ENCODE data around the gene TCF12. TPM values are rescaled to one million over a fixed set of nuclear protein-coding genes. Genes with fewer than 3 reads are reported as not detected.
A peak's percentile ranks its signal among the peaks of the same experiment; 100 is the strongest.

Gene TCF12
- polyA plus RNA-seq, 1 donor, result 69.4 TPM

DNA sequence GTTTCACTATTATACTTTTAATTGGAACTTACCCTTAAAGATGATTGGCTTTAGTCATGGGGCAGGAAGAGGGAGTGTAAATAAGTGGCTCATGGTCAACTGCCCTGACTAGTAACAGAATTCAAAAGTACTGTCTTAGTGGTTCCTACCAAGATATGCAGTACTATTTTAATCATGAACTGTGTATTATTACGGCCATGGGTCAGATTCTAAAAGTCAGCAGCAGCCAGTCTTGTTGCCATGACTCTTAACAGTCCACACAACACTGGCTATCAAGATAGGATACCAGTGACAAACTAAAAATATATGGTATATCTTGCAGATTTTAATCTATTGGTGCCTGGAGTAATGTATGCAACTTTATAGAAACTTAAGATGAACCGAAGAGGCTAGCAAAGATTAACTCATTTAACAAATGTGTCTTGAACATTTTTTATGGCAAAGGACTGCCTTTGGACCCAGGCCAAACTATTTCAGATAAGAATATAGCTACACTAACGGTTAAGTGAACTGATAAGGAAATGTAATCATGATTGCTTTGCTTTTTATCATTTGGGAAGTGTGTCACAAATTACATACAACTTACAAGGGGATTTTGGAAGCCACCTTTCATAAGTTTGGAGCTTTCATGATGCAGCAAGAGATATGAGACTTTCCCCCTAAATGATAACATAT is 163.7 kb downstream of the TCF12 start:
- Histone ChIP-seq H3K36me3 (ENCODE audit: control insufficient read depth, insufficient read depth, low read length) (no peaks in the 10 kb centered on the region), H3K9me3 (ENCODE audit: control insufficient read depth, low read depth, low read length) (no peaks in the 10 kb centered on the region), H3K4me3 (ENCODE audit: low read length) (no peak overlapping the region), H3K27me3 (ENCODE audit: control insufficient read depth, insufficient read depth, low read length) (no peaks in the 10 kb centered on the region), H3K4me1 (ENCODE audit: control insufficient read depth, insufficient read depth, low read length) (peaks cover 4% of the 10 kb centered on the region), H3K27ac (ENCODE audit: low read length) (peak overlapping the region; percentile 41)
- 17% methylated on average over 2 of the region's 3 CpGs for WGBS (ENCODE audit: insufficient coverage, low lambda C conversion rate)
- peak; percentile 21 to 57 for DNase-seq

DNA sequence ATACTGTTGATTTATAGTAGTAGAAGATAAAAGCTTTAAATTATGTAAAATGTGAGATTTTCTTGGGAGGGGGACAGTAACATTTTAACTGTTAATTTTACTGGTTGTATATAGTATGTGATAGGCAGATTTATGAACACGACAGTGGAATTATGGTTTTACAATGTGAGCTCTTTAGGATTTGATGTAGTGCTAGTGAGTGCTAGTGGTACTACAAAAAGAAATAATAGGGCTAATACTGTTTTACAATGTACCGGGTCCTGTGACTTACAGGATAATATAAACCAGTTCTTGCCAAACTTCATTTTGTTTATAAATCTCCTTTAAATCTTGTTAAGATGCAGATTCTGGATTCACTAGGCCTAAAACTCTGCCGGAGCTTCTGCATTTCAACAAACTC is 165.7 kb downstream of the TCF12 start:
- Histone ChIP-seq H3K27me3 (ENCODE audit: control insufficient read depth, insufficient read depth, low read length) (no peaks in the 10 kb centered on the region), H3K9me3 (ENCODE audit: control insufficient read depth, low read depth, low read length) (no peaks in the 10 kb centered on the region), H3K27ac (ENCODE audit: low read length) (no peak overlapping the region), H3K4me3 (ENCODE audit: low read length) (no peak overlapping the region), H3K36me3 (ENCODE audit: control insufficient read depth, insufficient read depth, low read length) (no peaks in the 10 kb centered on the region), H3K4me1 (ENCODE audit: control insufficient read depth, insufficient read depth, low read length) (peaks cover 4% of the 10 kb centered on the region)
- DNase-seq, result no peak
- 58% methylated on average over 2 of the region's 3 CpGs for WGBS (ENCODE audit: insufficient coverage, low lambda C conversion rate)

DNA sequence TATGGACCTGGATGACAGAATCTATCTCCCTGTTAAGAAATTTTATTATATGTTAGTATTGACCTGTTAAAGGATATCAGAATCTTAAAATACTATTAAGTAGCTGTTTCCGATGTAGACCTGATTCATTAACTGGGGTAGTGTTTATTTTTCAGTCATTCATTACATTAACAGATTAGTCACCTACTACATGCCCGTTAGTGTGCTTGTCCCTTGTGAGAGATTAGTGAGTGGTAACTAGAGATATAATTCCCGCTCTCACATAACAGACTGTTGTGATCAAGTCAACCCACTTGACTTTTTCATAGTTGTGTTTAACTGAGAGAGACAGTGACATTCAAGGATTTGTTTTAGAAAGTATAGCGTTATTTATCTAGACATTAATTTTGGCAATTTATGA is 166.8 kb downstream of the TCF12 start:
- no peaks in the 10 kb centered on the region for H3K36me3 ChIP-seq (ENCODE audit: control insufficient read depth, insufficient read depth, low read length)
- no peaks in the 10 kb centered on the region for H3K9me3 ChIP-seq (ENCODE audit: control insufficient read depth, low read depth, low read length)
- peaks cover 4% of the 10 kb centered on the region for H3K4me1 ChIP-seq (ENCODE audit: control insufficient read depth, insufficient read depth, low read length)
- no peaks in the 10 kb centered on the region for H3K27me3 ChIP-seq (ENCODE audit: control insufficient read depth, insufficient read depth, low read length)
- no peak for DNase-seq
- no peak overlapping the region for H3K4me3 ChIP-seq (ENCODE audit: low read length)
- H3K27ac ChIP-seq (ENCODE audit: low read length), result no peak overlapping the region
- 50% methylated on average over 2 of the region's 4 CpGs for WGBS (ENCODE audit: insufficient coverage, low lambda C conversion rate)

DNA sequence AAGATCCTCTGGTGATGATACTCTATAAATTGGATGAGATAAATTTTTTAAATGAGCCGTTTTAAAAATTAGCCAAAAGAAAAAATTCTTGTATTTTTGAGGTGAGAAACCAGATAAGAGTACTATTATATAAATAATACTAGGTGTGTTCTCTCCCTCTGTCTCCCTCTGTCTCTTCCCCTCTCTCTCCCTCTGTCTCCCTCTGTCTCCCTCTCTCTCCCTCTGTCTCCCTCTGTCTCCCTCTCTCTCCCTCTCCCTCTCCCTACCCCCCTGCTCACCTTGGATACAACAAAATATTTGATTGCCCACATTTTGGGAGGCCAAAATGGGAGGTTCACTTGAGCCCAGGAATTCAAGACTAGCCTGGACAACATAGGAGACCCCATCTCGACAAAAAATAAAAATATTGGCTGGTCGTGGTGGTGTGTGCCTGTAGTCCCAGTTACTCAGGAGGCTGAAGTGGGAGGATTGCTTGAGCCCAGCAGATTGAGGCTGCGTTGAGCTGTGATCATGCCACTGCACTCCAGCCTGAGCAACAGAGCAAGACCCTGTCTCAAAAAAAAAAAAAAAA is 168.5 kb downstream of the TCF12 start:
- H3K9me3 ChIP-seq (ENCODE audit: control insufficient read depth, low read depth, low read length), result no peaks in the 10 kb centered on the region
- H3K4me1 ChIP-seq (ENCODE audit: control insufficient read depth, insufficient read depth, low read length), result no peaks in the 10 kb centered on the region
- 100% methylated on average over 1 of the region's 4 CpGs for WGBS (ENCODE audit: insufficient coverage, low lambda C conversion rate)

DNA sequence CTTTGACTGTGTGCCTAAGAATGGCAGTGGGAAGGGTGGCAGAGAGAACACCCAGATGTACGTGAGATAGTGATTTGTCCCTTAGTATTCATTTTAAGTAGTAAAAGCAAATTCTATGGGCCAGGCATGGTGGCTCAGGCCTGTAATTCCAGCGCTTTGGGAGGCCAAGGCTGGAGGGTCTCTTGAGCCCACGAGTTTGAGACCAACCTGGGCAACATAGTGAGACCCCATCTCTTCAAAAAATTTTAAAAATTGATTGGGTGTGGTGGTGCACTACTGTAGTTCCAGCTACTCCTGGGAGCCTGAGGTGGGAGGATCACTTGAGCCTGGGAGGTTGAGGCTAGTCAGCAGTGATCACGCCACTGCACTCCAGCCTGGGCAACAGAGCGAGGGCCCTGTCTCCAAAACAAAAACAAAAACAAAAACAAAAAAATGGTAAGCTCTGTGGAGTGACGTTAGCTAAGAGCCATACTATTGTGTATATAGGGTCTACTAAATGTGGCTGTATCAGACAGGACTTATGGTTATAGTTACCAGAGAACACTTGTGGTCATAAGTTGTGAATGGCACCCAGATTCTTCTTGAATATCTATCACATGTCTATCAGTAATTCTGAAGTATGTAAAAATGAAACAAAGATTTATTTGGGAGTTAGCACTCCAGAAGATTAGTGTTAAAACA is 171.5 kb downstream of the TCF12 start:
- Histone ChIP-seq H3K4me1 (ENCODE audit: control insufficient read depth, insufficient read depth, low read length) (no peaks in the 10 kb centered on the region), H3K27me3 (ENCODE audit: control insufficient read depth, insufficient read depth, low read length) (no peaks in the 10 kb centered on the region), H3K4me3 (ENCODE audit: low read length) (no peak overlapping the region), H3K36me3 (ENCODE audit: control insufficient read depth, insufficient read depth, low read length) (peaks cover 9% of the 10 kb centered on the region), H3K27ac (ENCODE audit: low read length) (no peak overlapping the region), H3K9me3 (ENCODE audit: control insufficient read depth, low read depth, low read length) (no peaks in the 10 kb centered on the region)
- DNase-seq, result no peak
- 100% methylated on average over 1 of the region's 6 CpGs for WGBS (ENCODE audit: insufficient coverage, low lambda C conversion rate)

More for the DNA sequence above, 168.5 kb downstream of the TCF12 start:
- H3K27ac ChIP-seq (ENCODE audit: low read length), result no peak overlapping the region
- H3K27me3 ChIP-seq (ENCODE audit: control insufficient read depth, insufficient read depth, low read length), result no peaks in the 10 kb centered on the region
- H3K36me3 ChIP-seq (ENCODE audit: control insufficient read depth, insufficient read depth, low read length), result no peaks in the 10 kb centered on the region
- no peak for DNase-seq
- no peak overlapping the region for H3K4me3 ChIP-seq (ENCODE audit: low read length)

DNA sequence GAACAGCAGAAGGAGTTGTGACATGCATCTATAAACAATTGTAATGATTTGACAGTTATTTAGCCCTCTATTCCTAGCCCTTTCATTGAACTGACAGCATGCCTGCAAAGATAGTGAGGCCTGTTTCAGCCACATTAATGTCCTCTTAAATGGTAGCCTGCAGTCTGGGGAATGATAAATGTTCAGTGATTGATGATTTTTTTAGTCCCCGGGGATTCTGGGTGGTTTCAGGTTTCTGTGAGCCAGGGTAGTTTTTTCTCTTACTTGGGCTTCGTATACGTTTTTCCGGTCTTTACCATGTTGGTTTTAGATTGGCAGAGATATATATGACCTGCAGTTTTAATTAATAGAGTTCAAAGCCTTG is 172.0 kb downstream of the TCF12 start:
- Histone ChIP-seq H3K9me3 (ENCODE audit: control insufficient read depth, low read depth, low read length) (no peaks in the 10 kb centered on the region), H3K36me3 (ENCODE audit: control insufficient read depth, insufficient read depth, low read length) (peaks cover 9% of the 10 kb centered on the region), H3K27ac (ENCODE audit: low read length) (no peak overlapping the region), H3K27me3 (ENCODE audit: control insufficient read depth, insufficient read depth, low read length) (no peaks in the 10 kb centered on the region), H3K4me3 (ENCODE audit: low read length) (no peak overlapping the region), H3K4me1 (ENCODE audit: control insufficient read depth, insufficient read depth, low read length) (no peaks in the 10 kb centered on the region)
- no peak for DNase-seq
- WGBS (ENCODE audit: insufficient coverage, low lambda C conversion rate), result 78% methylated on average over 4 of the region's 4 CpGs

DNA sequence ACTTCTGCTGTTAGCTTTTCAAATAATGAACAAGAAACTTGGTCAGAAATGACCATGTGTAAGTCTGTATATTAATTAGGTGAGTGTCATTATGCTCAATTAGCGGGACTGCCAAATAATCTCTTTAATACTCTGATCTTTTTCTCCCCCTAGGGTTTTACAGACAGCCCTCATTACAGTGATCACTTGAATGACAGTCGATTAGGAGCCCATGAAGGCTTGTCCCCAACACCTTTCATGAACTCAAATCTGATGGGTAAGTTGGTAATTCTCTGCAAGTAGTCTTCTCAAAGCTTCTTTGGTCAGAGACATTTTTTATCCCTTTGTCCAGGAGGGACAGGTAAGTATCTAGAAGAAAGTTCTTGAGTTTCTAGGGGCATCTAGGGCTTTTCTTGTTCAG is 173.2 kb downstream of the TCF12 start:
- DNase-seq, result no peak
- H3K27ac ChIP-seq (ENCODE audit: low read length), result no peak overlapping the region
- no CpG with 5 or more reads among the region's 2 CpGs for WGBS (ENCODE audit: insufficient coverage, low lambda C conversion rate)
- peaks cover 9% of the 10 kb centered on the region for H3K36me3 ChIP-seq (ENCODE audit: control insufficient read depth, insufficient read depth, low read length)
- no peaks in the 10 kb centered on the region for H3K4me1 ChIP-seq (ENCODE audit: control insufficient read depth, insufficient read depth, low read length)
- no peaks in the 10 kb centered on the region for H3K9me3 ChIP-seq (ENCODE audit: control insufficient read depth, low read depth, low read length)
- H3K27me3 ChIP-seq (ENCODE audit: control insufficient read depth, insufficient read depth, low read length), result no peaks in the 10 kb centered on the region
- no peak overlapping the region for H3K4me3 ChIP-seq (ENCODE audit: low read length)

DNA sequence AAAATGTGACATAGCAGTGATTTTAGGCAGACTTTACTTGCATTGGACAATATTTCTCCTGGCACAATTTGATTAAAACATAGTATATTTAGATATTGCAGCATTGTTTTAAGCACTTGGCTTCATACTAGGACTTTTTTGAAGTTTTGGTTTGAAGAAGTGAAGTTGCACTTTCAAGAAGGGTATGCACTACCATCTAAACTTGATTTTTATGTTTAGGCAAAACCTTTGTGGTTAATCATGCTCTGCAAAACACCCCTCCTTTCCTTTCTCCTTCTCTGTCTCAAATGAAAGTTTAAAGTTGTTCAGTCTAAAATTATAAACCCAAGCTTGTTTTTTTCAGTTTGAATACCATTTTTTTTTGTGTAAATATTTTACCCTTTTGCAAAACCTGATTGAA is 173.8 kb downstream of the TCF12 start:
- no peak for DNase-seq
- Histone ChIP-seq H3K27me3 (ENCODE audit: control insufficient read depth, insufficient read depth, low read length) (no peaks in the 10 kb centered on the region), H3K4me1 (ENCODE audit: control insufficient read depth, insufficient read depth, low read length) (no peaks in the 10 kb centered on the region), H3K4me3 (ENCODE audit: low read length) (no peak overlapping the region), H3K27ac (ENCODE audit: low read length) (no peak overlapping the region), H3K9me3 (ENCODE audit: control insufficient read depth, low read depth, low read length) (no peaks in the 10 kb centered on the region), H3K36me3 (ENCODE audit: control insufficient read depth, insufficient read depth, low read length) (peaks cover 9% of the 10 kb centered on the region)

DNA sequence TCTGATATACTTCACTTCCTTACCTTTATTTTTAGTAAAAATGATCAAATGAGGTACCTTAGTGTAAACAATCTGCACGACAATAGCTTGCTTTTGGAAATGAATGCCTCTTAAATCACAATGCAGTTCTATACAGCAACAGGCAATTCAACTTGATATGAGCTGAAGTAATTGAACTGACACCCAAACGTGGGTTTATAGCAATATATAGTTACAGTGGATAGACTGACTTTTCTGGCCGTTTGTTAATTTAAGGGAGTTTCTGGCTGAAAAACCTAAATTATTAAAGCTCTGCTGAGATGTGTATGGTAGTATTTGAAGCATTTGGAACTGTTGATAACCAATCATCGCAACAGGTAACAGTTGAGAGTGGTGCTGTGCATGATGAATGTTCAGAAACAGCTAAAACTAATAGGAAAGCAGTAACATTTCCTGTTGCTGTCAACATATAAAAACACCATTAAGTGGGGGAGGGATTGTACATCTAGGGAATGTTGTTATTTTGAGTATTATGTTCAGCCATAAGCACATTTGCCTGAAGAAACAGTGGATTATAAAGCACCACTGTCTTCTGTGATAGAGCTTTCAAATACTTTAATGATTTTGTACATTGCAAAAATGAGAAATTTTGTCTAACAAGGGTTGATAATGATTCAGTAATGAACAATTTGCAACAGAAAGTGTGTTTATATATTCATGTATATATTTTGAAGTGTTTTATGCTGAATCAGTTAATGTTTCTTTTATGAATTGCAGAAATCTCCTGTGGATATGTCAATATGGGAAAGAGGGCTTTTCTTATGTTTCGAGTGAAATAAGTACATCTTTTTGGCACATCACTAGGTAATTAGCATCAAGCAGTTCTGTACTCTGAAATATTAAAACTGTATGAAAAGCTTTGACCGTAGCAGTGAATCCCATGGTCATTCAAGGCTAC is 176.1 kb downstream of the TCF12 start:
- no peaks in the 10 kb centered on the region for H3K27me3 ChIP-seq (ENCODE audit: control insufficient read depth, insufficient read depth, low read length)
- no peaks in the 10 kb centered on the region for H3K4me1 ChIP-seq (ENCODE audit: control insufficient read depth, insufficient read depth, low read length)
- H3K9me3 ChIP-seq (ENCODE audit: control insufficient read depth, low read depth, low read length), result no peaks in the 10 kb centered on the region
- H3K4me3 ChIP-seq (ENCODE audit: low read length), result no peak overlapping the region
- 100% methylated on average over 1 of the region's 6 CpGs for WGBS (ENCODE audit: insufficient coverage, low lambda C conversion rate)
- no peak overlapping the region for H3K27ac ChIP-seq (ENCODE audit: low read length)
- DNase-seq, result no peak
- peaks cover 9% of the 10 kb centered on the region for H3K36me3 ChIP-seq (ENCODE audit: control insufficient read depth, insufficient read depth, low read length)

DNA sequence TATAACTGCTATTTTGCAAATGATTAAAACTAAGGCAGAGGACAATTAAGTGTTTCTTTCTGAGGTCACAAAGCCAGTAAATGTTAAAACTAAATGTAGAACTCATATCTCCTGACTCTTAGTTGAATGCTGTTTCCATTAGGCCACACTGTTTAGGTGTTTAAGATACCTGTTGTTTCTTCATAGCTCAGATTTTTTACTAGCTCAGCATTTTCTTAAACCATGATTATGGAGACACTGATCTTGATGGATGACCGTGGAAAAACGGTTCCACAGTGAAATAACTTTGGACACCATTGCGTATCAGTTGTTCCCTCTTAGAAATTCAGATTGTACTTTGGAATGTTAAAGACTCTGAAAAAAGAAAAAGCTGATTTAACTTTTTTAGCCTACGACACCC is 177.5 kb downstream of the TCF12 start:
- Histone ChIP-seq H3K4me3 (ENCODE audit: low read length) (no peak overlapping the region), H3K36me3 (ENCODE audit: control insufficient read depth, insufficient read depth, low read length) (peaks cover 9% of the 10 kb centered on the region), H3K27ac (ENCODE audit: low read length) (no peak overlapping the region), H3K4me1 (ENCODE audit: control insufficient read depth, insufficient read depth, low read length) (no peaks in the 10 kb centered on the region), H3K9me3 (ENCODE audit: control insufficient read depth, low read depth, low read length) (no peaks in the 10 kb centered on the region), H3K27me3 (ENCODE audit: control insufficient read depth, insufficient read depth, low read length) (no peaks in the 10 kb centered on the region)
- DNase-seq, result no peak
- 100% methylated on average over 1 of the region's 4 CpGs for WGBS (ENCODE audit: insufficient coverage, low lambda C conversion rate)

All from large intestine (tissue), 3 donors.